Calu3 (cell line): ENCODE measurements around the gene FTMT. TPM values are rescaled to one million over a fixed set of nuclear protein-coding genes. Genes with fewer than 3 reads are reported as not detected.
"Not testable (repeated sequence)": the region's sequence is repeated elsewhere in the genome, so short reads cannot be mapped to it uniquely, and the experiment has no call there.

ENCODE experiments used
- Bru-seq: library from RNA; stranded (reverse); fragments of 400-500 nt; gene quantifications from one replicate; lab custom pipeline; 2021; lab: Mats Ljungman, UMichigan
- BruChase-seq, 2 experiments: library from RNA; stranded (reverse); fragments of 400-500 nt; gene quantifications; one replicate each; lab custom pipeline; 2021; lab: Mats Ljungman, UMichigan
- BruUV-seq: library from RNA; stranded (reverse); fragments of 400-500 nt; replicated peaks from 2 replicates; lab custom pipeline; 2021; lab: Mats Ljungman, UMichigan
- CTCF ChIA-PET: fragments of 300-600 bp; sonication (Branson Sonifier 250); formaldehyde crosslinking; loops from one replicate; lab custom pipeline; 2022; ENCODE audit warnings: antibody characterized with exemption; lab: Charles Lee
- DNase-seq: peaks from one replicate; pipeline ENCODE4 v3.0.0; 2022
- H3K27ac Mint-ChIP-seq: one replicate; pipeline ENCODE4 v1.8.0; 2022; ENCODE audit warnings: mixed read lengths; ENCODE audit not compliant: unreplicated experiment
- H3K27me3 Mint-ChIP-seq: one replicate; pipeline ENCODE4 v1.8.0; 2022; ENCODE audit warnings: mixed read lengths; ENCODE audit not compliant: unreplicated experiment
- H3K36me3 Mint-ChIP-seq: one replicate; pipeline ENCODE4 v1.8.0; 2022; ENCODE audit warnings: mild to moderate bottlenecking, moderate library complexity, mixed read lengths; ENCODE audit not compliant: insufficient read depth, unreplicated experiment
- H3K4me1 Mint-ChIP-seq: one replicate; pipeline ENCODE4 v1.8.0; 2022; ENCODE audit warnings: mild to moderate bottlenecking, low read depth, mixed read lengths; ENCODE audit not compliant: unreplicated experiment
- H3K4me3 Mint-ChIP-seq: one replicate; pipeline ENCODE4 v1.8.0; 2022; ENCODE audit warnings: mild to moderate bottlenecking, low read depth, moderate library complexity, mixed read lengths; ENCODE audit not compliant: unreplicated experiment
- H3K9me3 Mint-ChIP-seq: one replicate; pipeline ENCODE4 v1.8.0; 2022; ENCODE audit warnings: low read depth, mixed read lengths; ENCODE audit not compliant: unreplicated experiment
- CTCF ChIP-seq: fragments of 200-600 bp; IDR thresholded peaks from one replicate; pipeline ENCODE4 v1.8.0; 2022; ENCODE audit warnings: antibody characterized with exemption; ENCODE audit not compliant: unreplicated experiment
- intact Hi-C: fragments of 100-400 bp; cut with micrococcal nuclease; formaldehyde crosslinking; loops from one replicate; pipeline ENCODE4 v1.10.0; 2022; ENCODE audit not compliant: unreplicated experiment
- long read RNA-seq: library from polyadenylated mRNA; stranded (forward); transcript quantifications from one replicate; pipeline ENCODE4 v2.0.0, GENCODE V29; 2022
- total RNA-seq: library from RNA; stranded (reverse); gene quantifications from 2 replicates; pipeline ENCODE4 v1.2.3, GENCODE V29; 2022

Gene FTMT
- not detected in 2 replicates for total RNA-seq
- Bru-seq, nascent RNA = not detected
- not detected for BruChase-seq, experiment 1, labeled RNA remaining after a 6-hour chase
- BruChase-seq, experiment 2, labeled RNA remaining after a 2-hour chase = not detected
- long read RNA-seq = 0 reads

GRCh38 chr5:121851643-121852574 lies at the start of gene FTMT:
TSS of gene FTMT (plus strand) at chr5:121851882. CDS start at chr5:121851964, 82 bp downstream.
- no peak for DNase-seq
- Mint-ChIP-seq H3K36me3 (no peaks in the 10 kb centered on the region), H3K4me1 (no peaks in the 10 kb centered on the region), H3K9me3 (no peaks in the 10 kb centered on the region), H3K27ac (no peak within 1 kb of the TSS), H3K27me3 (no peaks in the 10 kb centered on the region), H3K4me3 (no peak within 1 kb of the TSS)
- no peak for TF ChIP-seq CTCF
- CTCF ChIA-PET = no interaction called here
- intact Hi-C loops = no loop called here
- BruUV-seq = no TSS peak

GRCh38 chr5:121805251-121805650 lies 46.4 kb upstream of the FTMT start:
- intact Hi-C loops, BruUV-seq: not testable (repeated sequence)

GRCh38 chr5:121805911-121806310 lies 45.8 kb upstream of the FTMT start:
- no peaks in the 10 kb centered on the region for H3K4me1 Mint-ChIP-seq
- BruUV-seq = no TSS peak
- H3K27ac Mint-ChIP-seq = no peak overlapping the region

More at GRCh38 chr5:121805251-121805650, 46.4 kb upstream of the FTMT start:
- H3K27ac Mint-ChIP-seq, H3K27me3 Mint-ChIP-seq, H3K9me3 Mint-ChIP-seq, DNase-seq, CTCF ChIA-PET, H3K4me3 Mint-ChIP-seq, H3K4me1 Mint-ChIP-seq, H3K36me3 Mint-ChIP-seq: not testable (repeated sequence)

GRCh38 chr5:121816164-121816563 lies 35.5 kb upstream of the FTMT start:
- DNase-seq = no peak
- Mint-ChIP-seq H3K27ac (no peak overlapping the region), H3K36me3 (no peaks in the 10 kb centered on the region), H3K4me3 (no peak overlapping the region), H3K27me3 (no peaks in the 10 kb centered on the region), H3K4me1 (no peaks in the 10 kb centered on the region), H3K9me3 (peaks cover 3% of the 10 kb centered on the region)
- BruUV-seq = no TSS peak
- TF ChIP-seq CTCF = no peak
- intact Hi-C loops = no loop called here
- CTCF ChIA-PET = no interaction called here

More at GRCh38 chr5:121805911-121806310, 45.8 kb upstream of the FTMT start:
- no peaks in the 10 kb centered on the region for H3K36me3 Mint-ChIP-seq
- no peak overlapping the region for H3K4me3 Mint-ChIP-seq
- no peak for TF ChIP-seq CTCF
- no peak for DNase-seq
- CTCF ChIA-PET = no interaction called here
- H3K9me3 Mint-ChIP-seq = peaks cover 5% of the 10 kb centered on the region
- intact Hi-C loops = no loop called here
- no peaks in the 10 kb centered on the region for H3K27me3 Mint-ChIP-seq
